HG03196 (cell line): ENCODE results near the gene MEIOC.
"Not testable (repeated sequence)": the region's sequence is repeated elsewhere in the genome, so short reads cannot be mapped to it uniquely, and the experiment has no call there.

ENCODE experiments used
- ATAC-seq: cut with Tn5 transposase; IDR thresholded peaks from one replicate; pipeline ENCODE4 v1.9.1; 2021; ENCODE audit not compliant: unreplicated experiment

MEIOC gene

GRCh38 chr17:44655983-44656710 is at the start of gene MEIOC:
Gene MEIOC, plus strand, starts transcription at chr17:44656468. Its CDS starts 146 bp downstream, at chr17:44656614.
- no peak for ATAC-seq

- ATAC-seq, result no peak
Measured at GRCh38 chr17:44606658-44607057, 49.6 kb upstream of the MEIOC start.

GRCh38 chr17:44607836-44608690 is 48.2 kb upstream of the MEIOC start:
- no peak for ATAC-seq

GRCh38 chr17:44608727-44609435 is 47.4 kb upstream of the MEIOC start:
- no peak for ATAC-seq

- no peak for ATAC-seq
Measured at GRCh38 chr17:44610331-44610730, 45.9 kb upstream of the MEIOC start.

- ATAC-seq, result no peak
Measured at GRCh38 chr17:44610871-44611270, 45.4 kb upstream of the MEIOC start.

- no peak for ATAC-seq
Measured at GRCh38 chr17:44614862-44615261, 41.4 kb upstream of the MEIOC start.

- ATAC-seq, result not testable (repeated sequence)
Measured at GRCh38 chr17:44618652-44619051, 37.6 kb upstream of the MEIOC start.

GRCh38 chr17:44623070-44623725 is 33.1 kb upstream of the MEIOC start:
- ATAC-seq, result no peak

- no peak for ATAC-seq
Measured at GRCh38 chr17:44627513-44628242, 28.6 kb upstream of the MEIOC start.

GRCh38 chr17:44628243-44629188 is 27.8 kb upstream of the MEIOC start:
- no peak for ATAC-seq

GRCh38 chr17:44629314-44629713 is 27.0 kb upstream of the MEIOC start:
- no peak for ATAC-seq

GRCh38 chr17:44630703-44631102 is 25.6 kb upstream of the MEIOC start:
- ATAC-seq, result no peak

- no peak for ATAC-seq
Measured at GRCh38 chr17:44633998-44634397, 22.3 kb upstream of the MEIOC start.

GRCh38 chr17:44634401-44634800 is 21.9 kb upstream of the MEIOC start:
- ATAC-seq, result not testable (repeated sequence)

GRCh38 chr17:44636562-44636961 is 19.7 kb upstream of the MEIOC start:
- ATAC-seq, result no peak

- no peak for ATAC-seq
Measured at GRCh38 chr17:44637066-44637465, 19.2 kb upstream of the MEIOC start.

- no peak for ATAC-seq
Measured at GRCh38 chr17:44642834-44643233, 13.4 kb upstream of the MEIOC start.

GRCh38 chr17:44645341-44645740 is 10.9 kb upstream of the MEIOC start:
- no peak for ATAC-seq
